Measurements from ENCODE around the gene CTSL. TPM values are rescaled to one million over a fixed set of nuclear protein-coding genes. Genes with fewer than 3 reads are reported as not detected.

CTSL gene
- total RNA-seq (1 to 10 TPM; 3.4 to 4.0 TPM), total RNA-seq (3.1 to 354 reads per million in 2 donors)

GRCh38 chr9:87725900-87726709, at the start of gene CTSL:
TSS of gene CTSL (plus strand) at chr9:87726119. CDS start at chr9:87727604, 1,485 bp downstream.
- H3K4me3 Mint-ChIP-seq: peak within 1 kb of the TSS; percentile 96
- H3K27me3 Mint-ChIP-seq: peaks cover 5% of the 10 kb centered on the region
- H3K4me1 Mint-ChIP-seq: peaks cover 10% of the 10 kb centered on the region
- DNase-seq (peak in 2 of 3 donors; percentile 17 to 19), ATAC-seq (peak; percentile 86)
- H3K27ac Mint-ChIP-seq: peak within 1 kb of the TSS; percentile 93
- no peaks in the 10 kb centered on the region for H3K9me3 ChIP-seq (ENCODE audit: control insufficient read depth, low read length, poor library complexity, severe bottlenecking)
- peaks cover 8% of the 10 kb centered on the region for H3K36me3 Mint-ChIP-seq (ENCODE audit: low read depth)

- Mint-ChIP-seq H3K4me3 (no peak overlapping the region), H3K4me1 (peaks cover 4% of the 10 kb centered on the region), H3K27ac (no peak overlapping the region), H3K27me3 (peaks cover 33% of the 10 kb centered on the region), H3K36me3 (ENCODE audit: low read depth) (peaks cover 2% of the 10 kb centered on the region)
- ATAC-seq (no peak), DNase-seq (no peak)
- no peaks in the 10 kb centered on the region for H3K9me3 ChIP-seq (ENCODE audit: control insufficient read depth, low read length, poor library complexity, severe bottlenecking)
These were observed 48.7 kb upstream of the CTSL start for GRCh38 chr9:87676976-87677775.

GRCh38 chr9:87677776-87678587, 47.9 kb upstream of the CTSL start:
- ATAC-seq (no peak), DNase-seq (no peak)
- H3K27me3 Mint-ChIP-seq: peaks cover 27% of the 10 kb centered on the region
- peak overlapping the region; percentile 36 for H3K4me3 Mint-ChIP-seq
- H3K36me3 Mint-ChIP-seq (ENCODE audit: low read depth): peaks cover 2% of the 10 kb centered on the region
- no peaks in the 10 kb centered on the region for H3K9me3 ChIP-seq (ENCODE audit: control insufficient read depth, low read length, poor library complexity, severe bottlenecking)
- peaks cover 4% of the 10 kb centered on the region for H3K4me1 Mint-ChIP-seq
- no peak overlapping the region for H3K27ac Mint-ChIP-seq

GRCh38 chr9:87678650-87679355, 47.1 kb upstream of the CTSL start:
- H3K4me3 Mint-ChIP-seq: no peak overlapping the region
- H3K9me3 ChIP-seq (ENCODE audit: control insufficient read depth, low read length, poor library complexity, severe bottlenecking): no peaks in the 10 kb centered on the region
- H3K36me3 Mint-ChIP-seq (ENCODE audit: low read depth): peaks cover 2% of the 10 kb centered on the region
- H3K27me3 Mint-ChIP-seq: peaks cover 21% of the 10 kb centered on the region
- H3K4me1 Mint-ChIP-seq: peaks cover 4% of the 10 kb centered on the region
- no peak overlapping the region for H3K27ac Mint-ChIP-seq
- DNase-seq: no peak
- peak; percentile 49 for ATAC-seq

- H3K4me3 Mint-ChIP-seq: no peak overlapping the region
- peaks cover 21% of the 10 kb centered on the region for H3K27me3 Mint-ChIP-seq
- no peaks in the 10 kb centered on the region for H3K36me3 Mint-ChIP-seq (ENCODE audit: low read depth)
- no peak overlapping the region for H3K27ac Mint-ChIP-seq
- ATAC-seq (no peak), DNase-seq (no peak)
- H3K9me3 ChIP-seq (ENCODE audit: control insufficient read depth, low read length, poor library complexity, severe bottlenecking): no peaks in the 10 kb centered on the region
- peaks cover 18% of the 10 kb centered on the region for H3K4me1 Mint-ChIP-seq
These were observed 44.5 kb upstream of the CTSL start for GRCh38 chr9:87681271-87682061.

- H3K36me3 Mint-ChIP-seq (ENCODE audit: low read depth): no peaks in the 10 kb centered on the region
- peaks cover 18% of the 10 kb centered on the region for H3K4me1 Mint-ChIP-seq
- DNase-seq (no peak), ATAC-seq (no peak)
- H3K4me3 Mint-ChIP-seq: no peak overlapping the region
- no peak overlapping the region for H3K27ac Mint-ChIP-seq
- no peaks in the 10 kb centered on the region for H3K9me3 ChIP-seq (ENCODE audit: control insufficient read depth, low read length, poor library complexity, severe bottlenecking)
- peaks cover 17% of the 10 kb centered on the region for H3K27me3 Mint-ChIP-seq
These were observed 43.8 kb upstream of the CTSL start for GRCh38 chr9:87682085-87682484.

- DNase-seq (no peak), ATAC-seq (no peak)
- peaks cover 21% of the 10 kb centered on the region for H3K4me1 Mint-ChIP-seq
- H3K27me3 Mint-ChIP-seq: peaks cover 12% of the 10 kb centered on the region
- H3K36me3 Mint-ChIP-seq (ENCODE audit: low read depth): no peaks in the 10 kb centered on the region
- no peaks in the 10 kb centered on the region for H3K9me3 ChIP-seq (ENCODE audit: control insufficient read depth, low read length, poor library complexity, severe bottlenecking)
- no peak overlapping the region for H3K27ac Mint-ChIP-seq
- H3K4me3 Mint-ChIP-seq: no peak overlapping the region
These were observed 43.3 kb upstream of the CTSL start for GRCh38 chr9:87682618-87683017.

- no peaks in the 10 kb centered on the region for H3K36me3 Mint-ChIP-seq (ENCODE audit: low read depth)
- H3K9me3 ChIP-seq (ENCODE audit: control insufficient read depth, low read length, poor library complexity, severe bottlenecking): no peaks in the 10 kb centered on the region
These were observed 41.9 kb upstream of the CTSL start for GRCh38 chr9:87683751-87684626.

GRCh38 chr9:87684627-87685219, 41.2 kb upstream of the CTSL start:
- H3K4me1 Mint-ChIP-seq: peaks cover 17% of the 10 kb centered on the region
- H3K4me3 Mint-ChIP-seq: no peak overlapping the region
- H3K36me3 Mint-ChIP-seq (ENCODE audit: low read depth): no peaks in the 10 kb centered on the region
- ATAC-seq (no peak), DNase-seq (no peak)
- no peaks in the 10 kb centered on the region for H3K27me3 Mint-ChIP-seq
- peak overlapping the region; percentile 67 for H3K27ac Mint-ChIP-seq
- H3K9me3 ChIP-seq (ENCODE audit: control insufficient read depth, low read length, poor library complexity, severe bottlenecking): no peaks in the 10 kb centered on the region

More at GRCh38 chr9:87683751-87684626, 41.9 kb upstream of the CTSL start:
- no peaks in the 10 kb centered on the region for H3K27me3 Mint-ChIP-seq
- H3K4me1 Mint-ChIP-seq: peaks cover 17% of the 10 kb centered on the region
- H3K4me3 Mint-ChIP-seq: no peak overlapping the region
- no peak overlapping the region for H3K27ac Mint-ChIP-seq
- no peak for DNase-seq
- ATAC-seq: no peak

- Mint-ChIP-seq H3K4me1 (peaks cover 17% of the 10 kb centered on the region), H3K36me3 (ENCODE audit: low read depth) (no peaks in the 10 kb centered on the region), H3K27me3 (no peaks in the 10 kb centered on the region), H3K27ac (peak overlapping the region; percentile 67), H3K4me3 (peak overlapping the region; percentile 75)
- H3K9me3 ChIP-seq (ENCODE audit: control insufficient read depth, low read length, poor library complexity, severe bottlenecking): no peaks in the 10 kb centered on the region
- ATAC-seq (no peak), DNase-seq (no peak)
These were observed 40.5 kb upstream of the CTSL start for GRCh38 chr9:87685441-87685840.
